Measurements from ENCODE around the gene PINK1.

PINK1 gene

GRCh38 chr1:20610970-20611369 is 22.3 kb upstream of the PINK1 start:
- no peak for DNase-seq (ENCODE audit: low read depth in 2 of 2)

GRCh38 chr1:20611652-20612051 is 21.6 kb upstream of the PINK1 start:
- DNase-seq (ENCODE audit: low read depth in 2 of 2), result no peak

DNA sequence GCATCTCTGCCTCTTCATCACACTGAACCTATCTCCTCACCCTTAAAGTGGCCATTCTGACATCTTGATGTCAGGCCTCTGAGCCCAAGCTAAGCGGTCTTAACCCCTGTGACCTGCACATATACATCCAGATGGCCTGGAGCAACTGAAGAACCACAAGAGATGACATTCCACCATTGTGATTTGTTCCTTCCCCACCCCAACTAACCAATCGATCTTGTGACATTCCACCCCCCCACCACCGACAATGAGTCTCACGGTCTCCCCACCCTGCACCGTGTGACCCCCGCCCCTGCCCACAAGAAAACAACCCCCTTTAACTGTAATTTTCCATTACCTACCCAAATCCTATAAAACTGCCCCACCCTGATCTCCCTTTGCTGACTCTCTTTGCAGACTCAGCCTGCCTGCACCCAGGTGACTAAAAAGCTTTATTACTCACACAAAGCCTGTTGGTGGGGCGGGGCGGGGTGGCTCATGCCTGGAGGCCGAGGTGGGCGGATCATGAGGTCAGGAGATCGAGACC is 21.0 kb upstream of the PINK1 start:
- no peak for DNase-seq (ENCODE audit: low read depth in 2 of 2)

- no peak for DNase-seq (ENCODE audit: low read depth in 2 of 2)
These were observed 19.1 kb upstream of the PINK1 start for GRCh38 chr1:20614131-20614579.

GRCh38 chr1:20615946-20616846 is 17.1 kb upstream of the PINK1 start:
- no peak for DNase-seq (ENCODE audit: low read depth in 2 of 2)

GRCh38 chr1:20616847-20617487 is 16.3 kb upstream of the PINK1 start:
- DNase-seq (ENCODE audit: low read depth in 2 of 2), result no peak

GRCh38 chr1:20618550-20618949 is 14.7 kb upstream of the PINK1 start:
- DNase-seq (ENCODE audit: low read depth in 2 of 2), result no peak

DNA sequence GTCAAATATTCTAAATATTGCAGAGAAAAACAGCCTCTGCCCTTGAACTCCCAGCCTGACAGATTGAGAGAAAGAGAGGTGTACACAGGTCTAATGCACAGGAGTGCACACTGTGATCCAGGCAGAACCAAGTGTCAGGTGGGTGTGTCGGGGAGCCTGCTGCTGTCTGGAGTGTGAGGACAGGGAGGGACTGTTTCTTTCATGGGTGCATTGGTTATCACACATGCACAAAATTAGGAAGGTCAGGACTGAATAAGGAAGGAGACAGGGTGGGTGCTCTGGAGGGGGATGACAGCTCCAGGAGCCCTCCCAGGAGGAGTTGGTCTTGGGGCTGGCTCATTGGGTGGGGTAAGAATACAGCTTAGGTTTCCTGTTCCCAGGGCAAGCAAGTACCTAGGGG is 13.3 kb upstream of the PINK1 start:
- DNase-seq (ENCODE audit: low read depth in 2 of 2), result no peak

DNA sequence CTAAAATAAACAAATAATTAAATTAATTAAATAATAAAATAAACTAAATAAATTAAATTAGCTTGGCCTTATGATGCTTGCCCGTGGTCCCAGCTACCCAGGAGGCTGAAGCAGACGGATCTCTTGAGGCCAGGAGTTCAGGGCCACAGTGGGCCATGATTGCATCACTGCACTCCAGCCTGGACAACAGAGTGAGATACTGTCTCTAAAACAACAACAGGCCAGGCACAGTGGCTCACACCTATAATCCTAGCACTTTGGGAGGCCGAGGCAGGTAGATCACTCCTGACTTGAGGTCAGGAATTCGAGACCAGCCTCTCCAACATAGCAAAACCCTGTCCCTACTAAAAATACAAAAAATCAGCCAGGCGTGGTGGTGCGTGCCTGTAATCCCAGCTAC is 12.2 kb upstream of the PINK1 start:
- DNase-seq (ENCODE audit: low read depth in 2 of 2), result no peak

DNA sequence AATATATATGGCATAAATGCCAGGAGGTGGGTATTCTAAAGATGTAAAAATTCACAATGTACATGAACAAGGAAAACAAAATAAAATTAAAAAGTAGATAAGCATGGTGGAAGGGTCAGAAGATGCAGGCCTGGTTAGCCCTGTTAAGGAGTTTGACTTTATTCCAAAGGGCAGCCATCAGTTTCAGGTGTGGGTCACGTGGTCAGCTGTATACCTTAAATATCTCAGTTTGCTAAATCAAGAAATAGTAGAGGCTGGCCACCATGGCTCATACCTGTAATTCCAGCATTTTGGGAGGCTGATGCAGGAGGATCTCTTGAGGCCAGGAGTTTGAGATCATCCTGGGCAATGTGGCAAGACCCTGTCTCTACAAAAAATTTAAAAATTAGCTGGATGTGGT is 8.5 kb upstream of the PINK1 start:
- DNase-seq (ENCODE audit: low read depth in 2 of 2), result no peak

- no peak for DNase-seq (ENCODE audit: low read depth in 2 of 2)
These were observed 7.8 kb upstream of the PINK1 start for GRCh38 chr1:20625176-20626097.

- no peak for DNase-seq (ENCODE audit: low read depth in 2 of 2)
These were observed 7.2 kb upstream of the PINK1 start for GRCh38 chr1:20626098-20626427.

DNA sequence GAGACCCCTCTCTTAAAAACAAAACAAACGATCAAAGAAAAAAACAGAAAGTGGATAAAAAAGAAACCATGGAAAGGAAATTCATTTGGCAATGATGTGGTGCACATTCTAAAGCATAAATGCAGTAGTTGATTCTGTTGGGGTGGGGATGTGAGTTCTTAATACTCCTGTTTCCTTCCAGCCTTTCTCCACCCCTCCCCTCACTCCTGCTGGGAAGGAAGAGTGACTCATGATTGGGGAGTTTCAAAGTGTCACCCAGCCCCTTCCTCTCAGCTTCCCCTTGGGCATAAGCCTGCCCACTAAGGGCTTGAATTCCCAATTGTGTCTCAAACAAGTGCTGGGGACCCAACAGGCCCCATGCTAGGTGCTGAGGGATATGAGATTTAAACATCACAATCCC is 6.7 kb upstream of the PINK1 start:
- DNase-seq (ENCODE audit: low read depth in 2 of 2), result no peak

DNA sequence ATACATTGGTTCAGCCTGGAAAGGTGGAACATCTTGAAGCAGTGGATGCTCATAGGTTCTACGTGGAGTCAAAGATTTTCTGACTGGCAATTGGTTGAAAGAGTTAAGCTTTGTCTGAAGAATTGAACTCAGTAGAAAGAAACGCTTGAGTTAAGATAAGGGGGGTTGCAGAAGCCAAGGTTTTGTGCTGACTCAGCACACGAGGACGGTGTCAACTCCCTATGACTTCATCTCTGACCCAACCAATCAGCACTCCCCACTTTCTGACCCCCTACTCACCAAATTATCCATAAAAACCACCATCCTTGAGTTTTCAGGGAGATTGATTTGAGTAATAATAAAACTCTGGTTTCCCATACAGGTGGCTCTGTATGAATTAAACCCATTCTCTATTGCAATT is 2.5 kb upstream of the PINK1 start:
- no peak for DNase-seq (ENCODE audit: low read depth in 2 of 2)

DNA sequence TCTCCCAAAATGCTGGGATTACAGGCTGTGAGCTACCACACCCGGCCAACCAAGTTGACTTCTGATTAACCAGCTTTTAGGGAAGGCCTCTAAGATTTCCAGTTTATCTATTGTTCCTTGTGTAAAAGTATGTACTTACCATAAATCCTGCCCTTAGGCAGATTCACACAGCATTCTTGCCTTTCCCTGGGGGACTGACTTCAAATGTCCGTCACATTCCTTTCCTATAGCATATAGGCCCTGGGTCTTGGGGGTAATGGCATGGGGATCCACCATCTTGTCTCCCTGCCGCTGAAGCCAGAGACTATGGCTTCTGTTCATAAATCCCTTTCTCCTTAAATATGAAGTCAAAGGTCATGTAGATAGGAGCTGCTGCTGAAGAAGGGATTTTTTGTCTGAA is 872 bp upstream of the PINK1 start:
- no peak for DNase-seq (ENCODE audit: low read depth in 2 of 2)

DNA sequence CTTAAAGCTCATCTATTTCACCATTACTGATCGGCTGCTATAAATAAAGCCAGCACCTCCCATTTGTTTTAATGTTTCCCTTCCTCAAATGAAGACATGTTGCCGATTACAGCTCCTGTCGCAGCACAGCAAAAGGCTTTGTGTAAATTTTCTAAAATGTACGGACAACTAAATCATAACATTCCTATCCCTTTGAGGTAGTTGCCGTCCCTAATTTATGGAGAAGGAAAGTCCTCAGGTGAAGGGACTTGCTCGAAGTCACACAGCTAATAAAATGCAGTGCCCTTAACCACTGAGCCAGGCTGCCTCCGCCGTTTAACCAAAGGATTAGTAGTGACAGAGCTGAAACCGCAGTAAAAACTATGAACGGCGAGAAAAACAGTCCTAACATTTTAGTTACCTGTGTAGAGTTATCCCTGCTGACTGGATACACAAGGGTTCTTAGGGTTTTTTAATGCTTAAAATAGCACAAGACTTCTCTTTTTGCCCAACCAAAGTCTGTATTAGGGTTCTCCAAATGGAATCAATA is 871 bp downstream of the PINK1 start:
- no peak for DNase-seq (ENCODE audit: low read depth in 2 of 2)

GRCh38 chr1:20634594-20635084 is 1.4 kb downstream of the PINK1 start:
- DNase-seq (ENCODE audit: low read depth in 2 of 2), result no peak

- DNase-seq (ENCODE audit: low read depth in 2 of 2), result no peak
These were observed 3.6 kb downstream of the PINK1 start for GRCh38 chr1:20636785-20637347.

DNA sequence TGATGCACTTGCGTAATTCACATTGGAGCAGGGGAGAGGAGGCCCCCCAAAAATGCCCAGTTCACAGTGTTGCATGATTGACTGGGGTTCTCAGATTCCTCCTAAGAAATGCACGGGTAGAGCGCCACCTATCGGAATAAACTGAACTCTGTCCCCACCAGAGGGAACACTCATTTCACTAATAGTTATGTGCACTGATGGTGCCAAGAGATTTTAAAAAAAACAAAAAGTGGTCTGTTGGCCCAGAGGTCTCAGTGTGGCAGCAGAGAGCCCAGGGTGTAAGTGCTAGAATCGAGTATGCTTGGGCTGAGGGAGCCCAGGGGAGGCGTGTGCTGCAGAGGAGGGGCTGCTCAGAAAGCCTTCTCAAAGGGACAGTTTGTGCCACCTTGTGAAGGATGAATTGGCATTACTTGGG is 6.9 kb downstream of the PINK1 start:
- no peak for DNase-seq (ENCODE audit: low read depth in 2 of 2)

GRCh38 chr1:20641975-20642374 is 8.7 kb downstream of the PINK1 start:
- DNase-seq (ENCODE audit: low read depth in 2 of 2), result no peak

GRCh38 chr1:20643080-20643479 is 9.8 kb downstream of the PINK1 start:
- no peak for DNase-seq (ENCODE audit: low read depth in 2 of 2)
